Natural killer cell (primary cell): ENCODE data around the gene ATF7. TPM values are rescaled to one million over a fixed set of nuclear protein-coding genes. Genes with fewer than 3 reads are reported as not detected.

Source experiments
- ATAC-seq, 3 donors: fragments of 150-1000 bp in 2 of 3; fragments of 200-7000 bp in 1 of 3; cut with Tn5 transposase; 1 replicate in 1 of 3; 2 replicates in 2 of 3; pipeline ENCODE4 v1.10.0; 2021; ENCODE audit warnings: mild to moderate bottlenecking in 2 of 3, moderate library complexity in 2 of 3
- DNase-seq, 2 donors: peaks; one replicate each; pipeline versions ENCODE4 v3.0.0 to v3.0.0-alpha.2; 2013 to 2021; ENCODE audit warnings: mixed read lengths in 1 of 2
- H3K27ac ChIP-seq: one replicate; pipeline ENCODE4 v1.5.1; 2013; ENCODE audit warnings: mild to moderate bottlenecking, low read length
- H3K27me3 ChIP-seq: one replicate; pipeline ENCODE4 v1.6.1; 2013; ENCODE audit warnings: low read length; ENCODE audit not compliant: control insufficient read depth, insufficient read depth
- H3K36me3 ChIP-seq: one replicate; pipeline ENCODE4 v1.6.1; 2013; ENCODE audit warnings: low read length; ENCODE audit not compliant: control insufficient read depth, insufficient read depth
- H3K4me1 ChIP-seq: one replicate; pipeline ENCODE4 v1.6.1; 2013; ENCODE audit warnings: low read length; ENCODE audit not compliant: control insufficient read depth, insufficient read depth
- H3K4me3 ChIP-seq: one replicate; pipeline ENCODE4 v1.5.1; 2013; ENCODE audit warnings: low read length
- H3K9me3 ChIP-seq: one replicate; pipeline ENCODE4 v1.6.1; 2013; ENCODE audit warnings: low read length; ENCODE audit not compliant: control insufficient read depth, insufficient read depth
- H3K27ac Mint-ChIP-seq, 2 donors: one replicate each; pipeline ENCODE4 v1.8.0; 2022; ENCODE audit warnings: mild to moderate bottlenecking in 2 of 2, mixed read lengths in 2 of 2, moderate library complexity in 1 of 2
- H3K27me3 Mint-ChIP-seq, 2 donors: one replicate each; pipeline ENCODE4 v1.8.0; 2022; ENCODE audit warnings: low read depth in 2 of 2, mixed read lengths in 2 of 2
- H3K36me3 Mint-ChIP-seq: one replicate; pipeline ENCODE4 v1.8.0; 2022; ENCODE audit warnings: mixed read lengths
- H3K4me1 Mint-ChIP-seq, 2 donors: one replicate each; pipeline ENCODE4 v1.8.0; 2022; ENCODE audit warnings: mixed read lengths in 2 of 2
- H3K4me3 Mint-ChIP-seq: one replicate; pipeline ENCODE4 v1.8.0; 2022; ENCODE audit warnings: mild to moderate bottlenecking, moderate library complexity, mixed read lengths
- H3K9me3 Mint-ChIP-seq, 2 donors: one replicate each; pipeline ENCODE4 v1.8.0; 2022; ENCODE audit warnings: mixed read lengths in 2 of 2
- WGBS: methylation state at CpG from one replicate; pipeline ENCODE4 v1.1.7; 2013; ENCODE audit warnings: missing lambda C conversion rate; ENCODE audit not compliant: insufficient coverage; 5-methylcytosine and 5-hydroxymethylcytosine counted together
- intact Hi-C: fragments of 100-400 bp; cut with micrococcal nuclease; formaldehyde crosslinking; loops from one replicate; pipeline ENCODE4 v1.14.2; 2022
- total RNA-seq, 4 donors: library from RNA; stranded (reverse); fragments of 120-200 nt in 1 of 4; gene quantifications; one replicate each; pipeline versions ENCODE4 v1.2.3 to v1.2.4, GENCODE V29; 2013 to 2022
- TF ChIP-seq, protein P1 (sequence below): fragments of 200-600 bp; IDR thresholded peaks from one replicate; pipeline ENCODE4 v1.8.0; 2022; ENCODE audit warnings: antibody characterized with exemption

The ATF7 gene
- total RNA-seq, 3 donors from 2014 or later (not counting 1 experiment from before 2014, with no cell fraction given): 32.3 to 42.3 (median 34.9) TPM

DNA sequence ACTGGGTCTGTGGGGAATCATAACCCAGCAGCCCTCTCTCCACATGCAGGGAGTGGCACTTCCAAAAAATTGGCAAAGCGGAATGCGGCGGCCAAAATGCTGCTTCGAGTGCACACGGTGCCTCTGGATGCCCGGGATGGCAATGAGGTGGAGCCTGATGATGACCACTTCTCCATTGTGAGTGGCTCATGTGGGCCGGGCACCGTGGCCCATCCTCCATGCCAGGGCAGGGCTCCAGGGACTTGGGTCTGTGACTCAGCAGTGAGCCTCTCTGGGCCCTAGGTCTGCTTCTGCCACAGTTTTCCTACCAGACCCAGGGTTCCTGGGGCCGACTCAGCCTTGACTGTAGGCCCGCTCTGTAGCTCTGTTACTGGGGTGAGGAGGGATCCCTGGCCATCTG is 121.1 kb downstream of the ATF7 start:
- Mint-ChIP-seq H3K27me3 (no peaks in the 10 kb centered on the region), H3K27ac (peak overlapping the region in 1 of 2 donors; percentile 58), H3K4me1 (peaks cover 15 to 20% of the 10 kb centered on the region in 2 donors), H3K36me3 (no peaks in the 10 kb centered on the region), H3K9me3 (no peaks in the 10 kb centered on the region), H3K4me3 (no peak overlapping the region)
- no peak for DNase-seq
- TF ChIP-seq, protein P1, sequence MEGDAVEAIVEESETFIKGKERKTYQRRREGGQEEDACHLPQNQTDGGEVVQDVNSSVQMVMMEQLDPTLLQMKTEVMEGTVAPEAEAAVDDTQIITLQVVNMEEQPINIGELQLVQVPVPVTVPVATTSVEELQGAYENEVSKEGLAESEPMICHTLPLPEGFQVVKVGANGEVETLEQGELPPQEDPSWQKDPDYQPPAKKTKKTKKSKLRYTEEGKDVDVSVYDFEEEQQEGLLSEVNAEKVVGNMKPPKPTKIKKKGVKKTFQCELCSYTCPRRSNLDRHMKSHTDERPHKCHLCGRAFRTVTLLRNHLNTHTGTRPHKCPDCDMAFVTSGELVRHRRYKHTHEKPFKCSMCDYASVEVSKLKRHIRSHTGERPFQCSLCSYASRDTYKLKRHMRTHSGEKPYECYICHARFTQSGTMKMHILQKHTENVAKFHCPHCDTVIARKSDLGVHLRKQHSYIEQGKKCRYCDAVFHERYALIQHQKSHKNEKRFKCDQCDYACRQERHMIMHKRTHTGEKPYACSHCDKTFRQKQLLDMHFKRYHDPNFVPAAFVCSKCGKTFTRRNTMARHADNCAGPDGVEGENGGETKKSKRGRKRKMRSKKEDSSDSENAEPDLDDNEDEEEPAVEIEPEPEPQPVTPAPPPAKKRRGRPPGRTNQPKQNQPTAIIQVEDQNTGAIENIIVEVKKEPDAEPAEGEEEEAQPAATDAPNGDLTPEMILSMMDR: no peak
- Histone ChIP-seq H3K36me3 (peaks cover 23% of the 10 kb centered on the region), H3K4me3 (no peak overlapping the region), H3K27ac (no peak overlapping the region), H3K4me1 (peaks cover 24% of the 10 kb centered on the region), H3K27me3 (no peaks in the 10 kb centered on the region), H3K9me3 (no peaks in the 10 kb centered on the region)
- no peak for ATAC-seq
- WGBS: 91% methylated on average over 10 of the region's 10 CpGs
- intact Hi-C loops: loop anchor here (10.0 kb wide), 2 partner anchors 180 to 300 kb away; partner anchors contain the start of genes AAAS and ITGB7

DNA sequence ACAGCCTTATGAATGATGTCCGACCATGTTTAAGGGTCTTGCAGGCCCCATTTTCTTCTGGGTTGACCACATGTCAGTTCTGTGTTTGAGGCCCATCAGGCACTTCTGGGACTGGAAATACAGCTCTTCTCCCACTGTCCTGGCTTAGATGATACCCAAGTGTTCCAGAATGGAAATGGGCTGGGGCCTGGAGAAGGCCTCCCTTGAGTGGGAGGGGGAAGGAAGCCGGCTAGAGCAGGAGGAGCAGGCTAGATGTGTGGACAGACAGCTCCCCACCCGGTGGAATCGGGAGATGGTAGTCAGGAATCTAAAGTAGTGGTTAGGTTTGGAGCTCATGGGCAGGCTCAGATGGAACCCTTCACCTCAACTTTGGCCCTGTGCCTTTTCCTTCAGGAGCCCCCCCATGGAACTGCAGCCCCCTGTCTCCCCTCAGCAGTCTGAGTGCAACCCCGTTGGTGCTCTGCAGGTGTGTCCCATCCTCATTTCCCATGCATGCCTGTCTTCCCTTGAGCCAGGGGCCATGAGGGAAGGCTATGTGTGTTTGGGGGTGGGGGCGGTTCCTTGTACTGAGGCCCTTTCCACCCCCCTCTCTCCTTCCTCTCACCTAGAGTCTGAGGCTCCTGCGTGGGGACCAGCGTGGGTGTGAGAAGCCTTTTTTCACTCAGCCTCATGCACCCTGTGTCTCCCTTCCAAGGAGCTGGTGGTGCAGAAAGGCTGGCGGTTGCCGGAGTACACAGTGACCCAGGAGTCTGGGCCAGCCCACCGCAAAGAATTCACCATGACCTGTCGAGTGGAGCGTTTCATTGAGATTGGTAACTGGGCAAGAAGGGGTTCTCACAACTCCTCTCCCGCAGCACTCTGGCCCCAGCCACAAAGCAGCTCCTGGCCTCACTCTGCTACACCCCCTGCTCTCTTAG is 121.9 kb downstream of the ATF7 start:
- Mint-ChIP-seq H3K27me3 (no peaks in the 10 kb centered on the region), H3K27ac (peak overlapping the region in 1 of 2 donors; percentile 58), H3K4me1 (peaks cover 21 to 28% of the 10 kb centered on the region in 2 donors), H3K4me3 (no peak overlapping the region), H3K36me3 (no peaks in the 10 kb centered on the region), H3K9me3 (no peaks in the 10 kb centered on the region)
- ATAC-seq (no peak), DNase-seq (no peak)
- WGBS: 92% methylated on average over 12 of the region's 14 CpGs
- Histone ChIP-seq H3K27ac (no peak overlapping the region), H3K4me3 (no peak overlapping the region), H3K4me1 (peaks cover 31% of the 10 kb centered on the region), H3K36me3 (peaks cover 23% of the 10 kb centered on the region), H3K27me3 (no peaks in the 10 kb centered on the region), H3K9me3 (no peaks in the 10 kb centered on the region)
- intact Hi-C loops: loop anchor here (10.0 kb wide), 2 partner anchors 179 to 299 kb away; partner anchors contain the start of genes AAAS and ITGB7
- TF ChIP-seq, protein P1: no peak

DNA sequence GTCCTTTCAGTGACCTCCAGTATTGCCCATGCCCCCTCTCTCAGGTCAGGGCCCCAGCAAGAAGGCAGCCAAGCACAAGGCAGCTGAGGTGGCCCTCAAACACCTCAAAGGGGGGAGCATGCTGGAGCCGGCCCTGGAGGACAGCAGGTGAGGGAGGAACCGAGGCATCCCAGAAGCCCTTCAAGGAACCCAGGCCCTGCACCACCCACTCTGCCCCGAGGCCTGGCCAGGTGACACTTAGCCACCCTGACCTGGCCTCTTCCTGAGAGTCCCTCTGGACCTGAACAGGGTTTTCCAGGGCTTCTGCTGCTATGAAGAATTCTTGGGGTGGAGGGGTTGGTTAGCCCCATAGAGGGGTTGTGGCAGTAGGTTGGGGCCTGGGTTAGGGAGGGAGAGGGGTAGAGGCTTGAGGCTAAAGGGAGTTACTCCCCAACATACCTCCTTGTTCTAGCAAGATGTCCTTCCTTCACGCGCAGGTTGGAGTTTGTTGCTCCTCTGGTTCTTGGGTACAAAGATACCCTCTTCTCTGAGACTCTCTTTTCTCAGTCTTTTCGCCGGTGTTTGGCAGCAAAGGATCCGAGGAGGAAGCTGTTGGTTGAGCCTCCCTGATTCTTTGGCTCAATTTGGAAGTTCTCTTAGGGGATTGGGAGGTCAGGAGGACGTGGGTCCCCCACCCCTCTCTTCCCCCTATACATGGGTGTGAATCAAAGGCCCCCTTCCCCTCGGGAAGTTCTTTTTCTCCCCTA is 123.0 kb downstream of the ATF7 start:
- Mint-ChIP-seq H3K36me3 (no peaks in the 10 kb centered on the region), H3K4me3 (no peak overlapping the region), H3K27ac (no peak overlapping the region), H3K9me3 (no peaks in the 10 kb centered on the region), H3K4me1 (peaks cover 15 to 33% of the 10 kb centered on the region in 2 donors), H3K27me3 (no peaks in the 10 kb centered on the region)
- Histone ChIP-seq H3K36me3 (peaks cover 23% of the 10 kb centered on the region), H3K4me3 (no peak overlapping the region), H3K27ac (no peak overlapping the region), H3K27me3 (no peaks in the 10 kb centered on the region), H3K9me3 (no peaks in the 10 kb centered on the region), H3K4me1 (peaks cover 33% of the 10 kb centered on the region)
- TF ChIP-seq, protein P1: no peak
- intact Hi-C loops: loop anchor here (10.0 kb wide), 2 partner anchors 178 to 298 kb away; partner anchors contain the start of genes AAAS and ITGB7
- 97% methylated on average over 8 of the region's 10 CpGs for WGBS
- DNase-seq: no peak
- no peak for ATAC-seq
